HepG2 (cell line): ENCODE data around the gene MED12L. TPM values are rescaled to one million over a fixed set of nuclear protein-coding genes. Genes with fewer than 3 reads are reported as not detected.

ENCODE experiments used
- ATAC-seq: fragments of 200-7000 bp; cut with Tn5 transposase; 3 replicates; pipeline ENCODE4 v1.9.1; 2020; ENCODE audit warnings: mild to moderate bottlenecking, moderate library complexity
- BruUV-seq: library from RNA; stranded (reverse); fragments of 400-500 nt; replicated peaks from 2 replicates; lab custom pipeline; 2021; lab: Mats Ljungman, UMichigan
- CTCF ChIA-PET: fragments of 300-600 bp; formaldehyde crosslinking; extraction: SDS; loops from one replicate; lab custom pipeline; 2021; ENCODE audit warnings: low total read pairs, inconsistent platforms, low intra/inter-chr PET ratio; lab: Yijun Ruan, JAX
- POLR2A ChIA-PET: fragments of 350-600 bp; sonication (Branson Sonifier 250); formaldehyde crosslinking; loops from one replicate; lab custom pipeline; 2020; ENCODE audit warnings: antibody characterized with exemption, inconsistent platforms; lab: Yijun Ruan, JAX
- DNase-seq: peaks from one replicate; pipeline ENCODE4 v3.0.0-alpha.2; 2015; ENCODE audit warnings: low spot score
- FAIRE-seq: peaks from 3 replicates; lab custom pipeline; 2011; peaks lifted over from hg19 to GRCh38; lab: Jason Lieb, UNC
- H2AFZ ChIP-seq: one replicate; pipeline ENCODE4 v1.6.1; 2011; ENCODE audit warnings: low read length, inconsistent platforms
- H3K27ac ChIP-seq: fragments of 300-600 bp; 3 replicates; pipeline ENCODE4 v1.8.0; 2011; ENCODE audit warnings: mixed run types, mild to moderate bottlenecking, mixed read lengths, low read length, inconsistent platforms; ENCODE audit not compliant: insufficient read depth; ENCODE audit errors: extremely low read length
- H3K27me3 ChIP-seq, 2 experiments: fragments of 200-600 bp in 1 of 2; 2 replicates in 1 of 2; 3 replicates in 1 of 2; pipeline versions ENCODE4 v1.6.0 to v1.8.0; 2011; ENCODE audit warnings: low read length in 2 of 2, mild to moderate bottlenecking in 2 of 2, moderate library complexity in 2 of 2, inconsistent platforms in 1 of 2; ENCODE audit not compliant: insufficient read depth in 2 of 2, control insufficient read depth in 1 of 2
- H3K36me3 ChIP-seq, 2 experiments: fragments of 200-600 bp in 1 of 2; replicated peaks in 1 of 2; 2 replicates in 1 of 2; 3 replicates in 1 of 2; pipeline versions ENCODE4 v1.5.1 to v1.8.0; 2011; ENCODE audit warnings: low read length in 2 of 2, inconsistent platforms in 1 of 2; ENCODE audit not compliant: insufficient read depth in 2 of 2, control insufficient read depth in 1 of 2
- H3K4me1 ChIP-seq: 2 replicates; pipeline ENCODE4 v1.5.1; 2012; ENCODE audit warnings: low read length, inconsistent platforms; ENCODE audit not compliant: insufficient read depth
- H3K4me2 ChIP-seq: 2 replicates; pipeline ENCODE4 v1.6.0; 2011; ENCODE audit warnings: low read depth, low read length, inconsistent platforms
- H3K4me3 ChIP-seq, 3 experiments: fragments of 200-600 bp in 1 of 3; sonication (generic), shearing (Covaris generic) in 1 of 3; replicated peaks in 1 of 3; 2 replicates each; pipeline ENCODE4 v1.5.1; 2011 to 2016; ENCODE audit warnings: low read length in 3 of 3, inconsistent platforms in 2 of 3, low read depth in 2 of 3, mild to moderate bottlenecking in 2 of 3, control low read depth in 1 of 3, mixed read lengths in 1 of 3; ENCODE audit not compliant: insufficient read depth in 1 of 3
- H3K79me2 ChIP-seq: one replicate; pipeline ENCODE4 v1.6.1; 2011; ENCODE audit warnings: low read length, inconsistent platforms; ENCODE audit not compliant: insufficient read depth
- H3K9ac ChIP-seq: 2 replicates; pipeline ENCODE4 v1.6.0; 2011; ENCODE audit warnings: mild to moderate bottlenecking, low read depth, low read length, inconsistent platforms; ENCODE audit not compliant: insufficient read depth
- H3K9me3 ChIP-seq: 2 replicates; pipeline ENCODE4 v1.5.1; 2012; ENCODE audit warnings: mild to moderate bottlenecking, low read length
- H4K20me1 ChIP-seq: 2 replicates; pipeline ENCODE4 v1.6.0; 2011; ENCODE audit warnings: inconsistent platforms, mild to moderate bottlenecking, low read length, moderate library complexity; ENCODE audit not compliant: insufficient read depth
- RFX1 ChIP-seq: fragments of 450-650 bp; IDR thresholded peaks from 2 replicates; pipeline ENCODE4 v1.6.1; 2017
- ZNF646 ChIP-seq: sonication (generic); formaldehyde crosslinking; IDR thresholded peaks from 2 replicates; pipeline ENCODE4 v1.9.0; 2021; ENCODE audit warnings: mild to moderate bottlenecking, missing genetic modification reagents
- in situ Hi-C: cut with HindIII; loops from 2 replicates; pipeline ENCODE4 v1.10.0; 2017; ENCODE audit warnings: low pct_unique_long_range_greater_than_20kb; ENCODE audit not compliant: extremely low pct_ligation_motif_present
- intact Hi-C: fragments of 100-400 bp; cut with micrococcal nuclease; formaldehyde crosslinking; loops from one replicate; pipeline ENCODE4 v1.10.0; 2022; ENCODE audit not compliant: unreplicated experiment
- polyA plus RNA-seq, 8 experiments: library from polyadenylated mRNA; depleted of rRNA in 3 of 8; stranded (reverse) in 7 of 8; unstranded in 1 of 8; fragments of >200 nt; fragmentation: Illumina TruSeq in 4 of 8; extraction: Trizol in 4 of 8; gene quantifications; 2 replicates each; pipeline versions ENCODE4 v1.2.1 to v1.2.3, GENCODE V29; 2011 to 2016; ENCODE audit warnings: low read depth in 4 of 8, missing spikeins in 1 of 8, mixed read lengths in 1 of 8; ENCODE audit not compliant: insufficient read depth in 1 of 8
- total RNA-seq, 5 experiments: library from RNA; depleted of rRNA; stranded (reverse); fragments of >200 nt; fragmentation: Illumina TruSeq; extraction: Trizol; gene quantifications; 2 replicates each; pipeline ENCODE4 v1.2.3, GENCODE V29; 2016; ENCODE audit warnings: low read depth in 1 of 5

Gene MED12L
- total and polyA plus RNA-seq, 2 of the 13 experiments (the other 11 are each of a cell fraction or from before 2014, with no cell fraction given) = 0.07 to 0.64 TPM

- intact Hi-C loops = no loop called here
- TF ChIP-seq RFX1 = no peak
- TF ChIP-seq ZNF646 (CRISPR knock-in tag) = no peak
- H4K20me1 ChIP-seq = no peaks in the 10 kb centered on the region
- H3K79me2 ChIP-seq = no peaks in the 10 kb centered on the region
- POLR2A ChIA-PET = no interaction called here
- no peak overlapping the region for H3K4me2 ChIP-seq
- in situ Hi-C loops = no loop called here
- FAIRE-seq (no peak), ATAC-seq (no peak), DNase-seq (no peak)
- H3K4me3 ChIP-seq = no peak overlapping the region
- H3K4me1 ChIP-seq = no peaks in the 10 kb centered on the region
- CTCF ChIA-PET = no interaction called here
- H3K36me3 ChIP-seq = no peaks in the 10 kb centered on the region
- no peaks in the 10 kb centered on the region for H3K9me3 ChIP-seq
- no peak overlapping the region for H3K9ac ChIP-seq
- no TSS peak for BruUV-seq
- no peak overlapping the region for H2AFZ ChIP-seq
- H3K27ac ChIP-seq = no peak overlapping the region
- H3K27me3 ChIP-seq = no peaks in the 10 kb centered on the region
Measured at GRCh38 chr3:151371526-151371925, 286.1 kb downstream of the MED12L start.
